Retina (tissue), 1 donor: Measurements from ENCODE around the gene ADSL.

Experiments
- DNase-seq: peaks from one replicate; pipeline ENCODE4 v3.0.0-alpha.2; 2016

Gene ADSL

DNA sequence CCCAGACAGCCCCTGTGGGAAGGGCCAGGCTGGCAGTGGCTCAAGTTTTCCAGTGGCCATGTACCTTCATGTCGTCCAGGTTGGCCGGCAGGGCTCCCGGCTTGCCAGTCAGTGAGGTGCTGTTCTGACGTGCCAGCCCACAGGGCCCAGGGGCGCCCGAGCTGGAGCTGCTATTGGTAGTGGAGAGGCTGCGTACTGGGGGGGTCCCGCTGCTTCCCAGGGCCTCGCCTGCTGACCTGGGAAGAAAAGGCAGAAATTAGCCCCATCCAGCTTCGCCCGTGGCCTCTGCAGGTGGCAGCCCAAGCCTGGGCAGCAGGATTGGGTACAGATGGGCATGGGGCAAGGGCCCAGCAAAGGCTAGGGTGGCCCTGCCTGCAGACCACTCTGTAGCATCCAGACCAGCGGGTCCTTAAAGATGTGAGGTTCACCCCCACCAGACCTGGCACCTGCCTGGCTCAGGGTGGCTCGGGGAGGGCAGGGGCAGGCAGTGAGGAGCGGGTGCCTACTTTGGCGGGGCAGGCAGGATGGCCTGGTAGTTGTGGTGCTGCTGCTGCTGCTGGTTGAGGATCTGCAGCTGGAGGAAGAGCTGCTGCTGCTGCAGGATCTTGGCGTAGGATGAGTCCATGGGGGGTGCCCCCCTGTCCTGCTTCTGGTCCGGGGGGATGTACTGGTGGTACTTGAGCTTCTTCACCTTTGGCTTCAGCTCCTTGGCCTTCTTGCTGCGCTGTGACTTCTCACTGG, 74.2 kb downstream of the ADSL start:
- DNase-seq, result no peak

DNA sequence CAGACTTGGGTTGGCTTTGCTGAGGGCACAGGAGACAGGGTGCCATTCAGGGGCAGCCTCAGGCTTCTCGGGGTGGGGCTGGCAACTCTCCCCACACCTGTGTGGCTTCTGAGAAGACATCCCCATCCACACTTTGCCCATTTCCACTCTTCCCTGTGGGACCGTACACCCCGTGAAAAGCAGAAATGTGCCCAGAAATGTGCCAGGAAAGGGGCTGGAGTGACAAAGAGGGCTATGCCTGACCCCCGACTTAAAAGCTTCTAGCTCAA, 74.7 kb downstream of the ADSL start:
- DNase-seq, result no peak

DNA sequence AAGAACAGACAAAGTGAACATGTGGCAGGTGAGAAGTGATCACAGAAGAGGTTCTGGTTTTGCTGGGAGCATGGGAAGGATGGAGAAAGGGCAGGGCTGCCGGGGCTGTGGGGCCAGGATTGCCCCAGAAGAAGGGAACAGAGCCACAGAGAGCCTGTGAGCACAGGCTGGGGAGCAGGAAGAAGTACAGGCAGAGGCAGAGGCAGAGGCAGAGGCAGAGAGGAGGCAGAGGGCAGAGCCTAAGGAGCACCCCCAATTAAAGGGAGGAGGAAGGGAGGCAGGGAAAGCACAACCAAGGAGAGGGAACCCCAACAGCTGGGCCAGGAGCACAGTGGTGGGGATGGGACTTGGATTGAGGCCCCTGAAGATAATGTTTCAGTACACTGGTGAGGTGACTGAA, 75.6 kb downstream of the ADSL start:
- DNase-seq, result no peak

DNA sequence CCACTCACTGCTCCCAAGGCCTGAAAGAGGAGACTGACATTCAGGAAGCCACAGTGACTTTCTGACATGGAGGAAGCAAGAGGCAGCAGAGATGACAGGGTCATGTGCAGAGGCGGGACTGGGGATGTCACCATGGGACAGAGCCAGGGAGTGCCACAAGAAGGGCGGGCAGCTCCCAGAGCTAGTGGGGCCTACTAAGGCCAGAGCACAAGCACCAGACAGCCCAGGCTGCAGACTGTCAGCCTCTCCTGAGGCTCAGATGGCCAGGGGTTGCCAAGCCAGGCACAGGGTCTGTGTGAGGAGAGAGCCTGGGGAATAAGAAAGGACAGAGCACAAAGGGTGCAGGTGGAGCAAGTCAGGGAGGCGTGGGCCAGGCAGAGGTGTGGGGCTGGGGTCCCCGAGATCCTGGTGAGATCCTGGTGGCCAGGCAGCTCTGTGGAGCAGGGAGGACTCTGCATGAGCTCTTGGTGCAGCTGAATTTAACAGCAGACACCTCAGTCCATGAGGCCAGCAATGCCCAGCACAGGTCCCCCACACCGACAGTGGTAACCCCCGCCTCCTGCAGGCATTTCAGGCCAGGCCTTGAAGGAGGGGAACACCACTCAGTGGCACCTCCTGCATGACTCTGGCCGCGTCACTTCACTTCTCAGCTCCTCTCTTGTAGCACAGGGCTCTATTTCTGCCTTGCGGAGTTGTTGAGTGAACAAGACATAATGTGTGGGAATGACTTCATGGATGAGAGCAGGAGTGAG, 76.4 kb downstream of the ADSL start:
- no peak for DNase-seq

DNA sequence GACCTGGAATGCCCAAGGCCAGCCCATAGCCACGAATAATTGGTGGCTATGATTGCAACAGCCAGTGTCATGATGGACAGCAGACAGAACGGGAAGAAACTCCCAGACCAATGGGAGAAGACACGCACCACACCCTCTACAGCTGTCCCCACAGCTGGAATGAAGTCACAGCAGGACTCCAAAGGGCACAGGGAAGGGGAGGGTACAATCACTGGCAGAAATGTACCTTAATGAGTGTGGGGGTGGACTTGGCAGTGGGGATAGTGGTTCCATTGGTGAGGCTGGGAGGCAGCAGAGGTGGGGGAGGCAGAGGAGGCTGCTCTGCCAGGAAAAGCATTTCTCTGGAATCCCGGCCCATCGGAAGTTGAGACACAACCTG, 77.0 kb downstream of the ADSL start:
- no peak for DNase-seq

DNA sequence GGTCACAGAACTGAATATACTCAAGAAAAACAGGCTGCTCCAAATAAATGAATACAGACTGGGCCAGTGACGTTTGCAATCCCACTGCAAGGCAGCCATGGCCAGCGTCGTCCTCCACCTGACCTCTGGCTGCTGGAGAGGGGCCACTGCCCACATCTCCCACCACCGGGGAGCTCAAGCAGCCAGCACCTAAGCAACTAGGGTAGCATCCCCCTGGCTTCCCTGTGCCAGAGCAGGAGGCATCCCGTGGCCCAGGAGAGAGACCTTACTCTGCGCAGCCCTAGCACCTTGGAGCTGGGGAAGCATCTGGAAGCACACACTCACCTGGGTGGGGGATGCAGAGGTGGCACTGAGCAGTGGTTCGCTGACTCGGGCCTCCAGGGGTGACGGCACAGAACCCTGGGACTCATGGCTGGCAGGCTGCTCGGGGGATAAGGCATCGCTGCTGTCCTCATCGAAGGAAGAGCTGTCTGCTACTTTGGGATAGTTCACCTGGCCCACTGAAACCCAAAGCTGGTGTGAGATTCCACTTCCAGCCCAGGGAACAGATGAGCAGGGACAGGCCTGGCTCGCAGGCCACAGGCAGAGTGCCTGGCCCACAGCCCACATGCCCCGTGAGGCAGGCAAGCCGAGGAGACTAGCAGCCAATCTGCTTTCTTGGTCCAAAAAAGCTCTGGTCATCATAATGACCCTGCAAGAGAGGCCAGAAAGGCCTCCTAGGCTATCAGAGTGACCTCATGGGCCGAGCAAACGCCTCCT, 77.8 kb downstream of the ADSL start:
- DNase-seq, result no peak

DNA sequence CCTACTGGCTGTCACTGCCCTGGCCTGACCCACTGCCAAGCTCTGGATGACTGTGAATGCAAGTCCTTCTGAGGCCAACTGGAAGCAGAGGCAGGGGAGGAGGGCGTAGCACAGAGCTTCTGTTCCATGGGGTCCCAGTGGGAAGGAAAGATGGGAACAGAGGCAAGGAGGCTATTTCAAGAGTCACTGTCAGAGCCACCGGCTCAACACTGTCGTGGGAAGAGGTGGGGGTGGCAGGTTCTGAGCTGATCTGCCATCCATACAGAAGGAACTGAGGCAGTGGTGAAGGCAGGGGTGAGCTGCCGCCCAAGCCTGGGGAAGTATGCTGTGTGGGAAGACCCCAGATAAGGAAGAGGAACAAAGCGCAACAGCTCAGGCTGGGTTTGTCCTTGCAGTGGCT, 78.8 kb downstream of the ADSL start:
- DNase-seq, result no peak

DNA sequence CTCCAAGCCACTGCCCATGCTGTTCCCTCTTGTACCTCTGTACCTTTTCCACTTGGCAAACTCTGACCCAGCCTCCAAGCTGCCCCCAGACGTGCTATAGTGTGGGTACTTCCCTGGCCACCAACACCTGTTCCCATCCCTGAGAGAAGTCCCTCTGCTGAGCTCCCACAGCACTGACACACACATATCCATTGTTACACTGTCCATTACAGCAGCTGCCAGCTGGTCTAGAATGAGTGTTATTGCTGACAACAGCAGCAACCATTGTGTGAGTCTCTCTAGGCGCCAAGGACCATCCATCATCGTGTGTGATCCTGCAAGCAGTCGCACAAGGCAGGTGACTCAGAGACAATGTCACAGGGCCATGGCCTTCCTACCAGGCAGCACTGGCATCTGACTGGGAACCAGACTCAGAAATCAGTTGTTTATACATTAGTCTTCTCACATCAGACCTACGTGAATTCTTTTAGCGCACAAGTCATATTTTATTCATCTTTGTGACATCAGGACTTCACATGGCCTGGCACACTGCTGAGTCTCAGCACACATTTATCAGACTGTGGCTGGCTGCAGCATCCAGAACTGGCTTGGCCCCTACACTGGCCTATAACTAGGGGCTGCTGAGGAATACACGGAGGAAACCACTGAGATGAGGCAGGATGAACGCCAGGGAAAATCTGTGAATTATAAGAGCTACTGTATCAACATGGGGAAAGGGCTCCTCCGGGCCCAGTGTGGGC, 80.5 kb downstream of the ADSL start:
- DNase-seq, result peak; percentile 59

DNA sequence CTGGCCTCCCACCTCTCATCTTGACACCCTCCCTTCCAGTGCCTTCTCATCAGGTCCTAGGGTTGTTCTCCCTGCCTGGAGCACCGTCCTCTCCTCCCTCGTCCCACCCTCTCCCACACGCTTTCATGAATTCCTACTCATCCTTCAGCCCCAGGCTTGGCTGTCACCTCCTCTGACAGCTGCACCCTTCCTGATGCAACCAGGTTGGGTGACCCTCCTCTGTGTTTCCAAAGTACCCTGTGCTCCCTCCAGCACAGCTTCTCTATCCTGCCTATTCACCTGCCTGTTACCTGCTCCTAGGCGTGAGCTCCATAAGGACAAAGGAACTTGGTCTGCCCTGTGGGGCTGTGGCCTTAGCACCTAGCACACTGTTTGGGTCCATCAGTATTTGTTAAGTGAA, 82.5 kb downstream of the ADSL start:
- no peak for DNase-seq

DNA sequence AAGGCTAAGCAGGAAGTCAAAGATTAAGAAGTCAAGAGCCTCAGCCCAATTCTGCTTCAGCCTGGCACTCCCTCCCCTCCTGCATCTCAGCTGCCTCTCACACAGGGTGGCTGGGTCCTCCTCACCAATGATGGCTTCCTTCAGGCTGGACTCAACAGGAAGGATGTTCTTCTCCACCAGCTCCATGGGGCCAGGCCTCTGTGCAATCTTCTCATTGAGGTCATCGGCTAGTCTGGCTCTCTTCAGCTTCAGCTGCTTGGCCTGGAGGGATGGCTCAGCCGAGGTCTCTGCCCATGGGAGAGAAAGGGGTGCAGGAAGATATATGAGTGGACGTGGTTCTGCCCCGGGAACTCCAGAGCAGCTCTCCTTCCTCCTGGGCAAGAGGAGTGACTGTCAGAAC, 83.2 kb downstream of the ADSL start:
- no peak for DNase-seq

DNA sequence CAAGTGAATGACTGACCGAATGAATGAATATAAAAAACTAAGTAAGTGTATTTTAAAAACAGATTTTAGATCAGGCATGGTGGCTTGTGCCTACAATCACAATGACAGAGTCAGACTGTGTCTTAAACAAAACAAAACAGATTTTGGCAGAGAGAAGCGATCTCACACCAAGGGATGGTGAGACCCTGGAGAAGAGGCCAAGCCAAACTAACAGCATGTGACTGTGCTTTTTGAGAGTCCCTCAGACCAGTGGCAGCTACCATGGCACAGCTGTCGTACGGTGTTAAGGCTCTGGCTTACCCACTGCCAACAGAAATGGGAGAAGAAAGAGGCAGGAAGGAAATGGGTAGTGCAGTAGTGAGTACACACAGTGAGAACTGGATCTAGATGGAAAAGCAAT, 84.7 kb downstream of the ADSL start:
- no peak for DNase-seq

DNA sequence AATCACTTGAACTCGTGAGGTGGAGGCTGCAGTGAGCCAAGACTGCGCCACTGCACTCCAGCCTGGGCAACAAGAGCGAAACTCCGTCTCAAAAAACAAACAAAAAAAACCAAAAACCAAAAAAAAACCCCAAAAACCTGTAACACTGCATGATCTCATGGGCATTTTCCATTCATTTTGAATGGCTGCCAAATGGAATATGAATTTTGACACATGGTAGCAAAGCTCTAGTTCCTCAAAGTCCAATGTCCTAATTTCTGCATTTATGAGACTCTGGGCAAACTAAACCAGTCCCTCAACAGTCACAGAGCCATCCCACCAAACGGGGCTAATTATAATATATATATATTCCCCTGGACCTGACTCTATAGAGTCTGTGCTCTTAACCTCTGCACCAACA, 85.9 kb downstream of the ADSL start:
- DNase-seq, result no peak

DNA sequence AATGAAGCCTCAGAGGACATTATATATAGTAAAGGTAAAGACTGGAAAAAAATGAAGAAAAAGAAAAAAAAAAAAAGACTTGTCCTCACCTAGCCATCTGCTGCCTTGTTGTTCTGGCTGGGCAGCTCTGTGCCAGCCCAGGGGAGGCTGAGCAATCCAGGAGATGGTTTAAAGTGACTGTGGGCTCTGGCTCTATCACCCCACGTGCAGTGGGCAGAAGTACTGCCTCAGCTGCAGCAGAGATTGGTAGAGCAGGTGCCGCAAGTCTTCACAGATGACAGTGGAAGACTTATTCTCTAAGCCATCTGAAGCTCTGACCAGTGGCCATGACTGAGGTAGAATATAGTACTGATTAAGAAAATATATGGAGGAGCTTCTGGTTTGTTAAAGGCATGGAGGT, 86.3 kb downstream of the ADSL start:
- DNase-seq, result no peak

DNA sequence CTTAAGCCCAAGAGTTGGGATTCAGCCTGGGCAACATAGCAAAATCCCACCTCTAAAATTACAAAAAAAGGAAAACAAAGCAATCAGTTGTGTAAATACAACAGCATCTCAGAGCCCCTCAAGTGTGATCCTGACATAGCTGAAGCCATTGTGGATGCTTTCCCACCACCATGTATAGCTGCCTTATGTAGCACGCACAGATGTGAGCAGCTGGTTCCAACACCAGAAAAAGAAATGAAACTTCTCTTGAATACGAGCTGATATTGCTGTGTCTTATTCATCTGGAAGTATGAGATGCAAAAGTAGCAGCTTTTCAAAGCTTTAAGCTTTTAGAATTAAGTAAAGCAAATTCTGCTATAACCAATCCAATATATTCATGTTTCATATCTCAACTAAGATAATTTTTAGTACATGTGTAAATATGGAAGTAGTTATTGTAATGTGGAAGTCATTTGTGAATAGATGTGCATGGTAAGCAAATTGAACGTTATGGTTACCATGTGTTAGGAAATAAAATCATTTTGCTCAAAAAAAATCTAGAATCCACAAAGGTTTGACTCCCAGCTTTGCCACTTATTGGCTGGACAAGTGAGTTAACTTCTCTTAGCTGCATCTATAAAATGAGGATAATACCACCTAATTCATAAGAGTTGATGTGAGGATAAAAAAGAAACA, 87.3 kb downstream of the ADSL start:
- no peak for DNase-seq

DNA sequence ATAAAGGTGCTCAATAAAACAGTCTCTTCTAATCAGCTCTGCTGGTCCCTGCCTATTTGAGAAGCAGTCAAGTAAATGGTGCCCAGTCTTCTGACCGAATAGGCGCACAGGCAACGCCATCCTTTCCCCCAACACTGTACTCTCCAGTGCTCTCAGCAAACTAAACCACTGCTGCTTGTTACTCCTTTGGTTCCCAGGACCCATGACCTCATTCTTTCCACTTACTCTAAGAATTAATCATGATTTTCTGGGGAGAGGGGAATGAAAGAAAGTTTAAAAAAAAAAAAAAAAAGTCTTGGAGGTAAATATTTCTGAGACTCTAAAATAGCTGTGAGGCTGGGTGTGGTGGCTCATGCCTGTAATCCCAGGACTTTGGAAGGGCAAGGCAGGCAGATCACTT, 87.8 kb downstream of the ADSL start:
- DNase-seq, result no peak

DNA sequence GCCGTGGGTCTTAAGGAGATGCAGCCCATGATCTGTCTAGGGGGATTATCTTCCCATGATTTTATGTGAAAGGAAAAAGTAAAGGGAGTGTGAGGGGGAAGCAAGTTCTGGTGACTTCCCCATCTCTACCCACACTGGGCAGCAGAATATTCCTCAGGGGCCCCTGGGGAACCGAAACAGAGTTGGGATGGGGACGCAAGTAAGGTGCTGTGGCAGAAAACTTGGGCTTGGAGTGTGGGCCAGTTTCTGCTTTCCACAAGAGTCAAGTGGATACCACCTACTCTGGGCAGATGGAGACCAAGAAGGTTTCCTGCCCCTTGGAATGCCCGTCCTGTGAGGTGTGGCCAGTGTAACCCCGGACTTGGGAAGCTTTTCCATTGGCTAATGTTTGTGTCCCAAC, 88.4 kb downstream of the ADSL start:
- DNase-seq, result no peak

DNA sequence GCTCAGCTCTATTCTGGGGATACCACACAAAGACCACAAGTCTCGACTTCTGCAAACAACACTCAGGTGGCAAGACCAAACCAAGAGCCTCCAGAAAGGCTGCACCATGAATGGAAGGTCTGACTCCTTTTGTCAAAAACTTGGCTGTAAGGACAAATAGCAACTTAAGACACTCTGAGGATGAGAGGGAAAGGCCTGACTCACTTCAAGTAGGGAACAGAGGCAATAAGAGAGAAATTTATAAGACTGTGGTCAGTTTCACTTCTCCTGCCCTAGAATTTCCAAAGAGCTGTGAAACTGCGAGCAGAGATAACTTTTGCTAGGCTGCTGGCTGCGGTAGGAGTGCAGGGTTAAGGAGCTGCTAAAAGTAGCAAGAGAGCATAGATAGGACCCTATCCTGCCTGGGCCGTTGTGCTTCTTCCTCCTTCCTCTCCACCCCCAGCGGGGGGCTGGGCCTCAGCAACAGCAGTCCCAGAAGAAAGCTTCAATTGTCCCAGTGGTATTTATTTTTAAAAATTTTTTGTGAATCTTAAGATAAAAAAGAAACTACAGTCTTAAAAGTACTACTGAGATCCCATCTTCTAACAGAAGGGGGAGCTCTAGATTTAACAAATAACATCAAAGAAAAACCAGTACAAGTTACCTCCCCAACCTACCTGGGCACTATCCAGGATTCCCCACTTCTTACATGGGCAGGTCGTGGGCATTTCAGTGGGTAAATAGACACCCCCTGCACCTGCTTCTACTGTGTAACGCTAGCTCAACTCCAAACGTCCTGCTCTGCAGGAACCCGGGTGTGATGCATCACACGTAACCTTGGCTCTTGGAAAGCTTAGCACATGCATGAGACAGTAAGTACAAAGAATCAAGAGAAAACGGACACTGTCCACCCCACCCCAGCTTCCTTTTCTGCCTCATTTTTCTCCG, 90.5 kb downstream of the ADSL start:
- peak; percentile 58 for DNase-seq
